HG03064 (cell line): ENCODE measurements around the gene ZBTB44.
A peak's percentile ranks its signal among the peaks of the same experiment; 100 is the strongest.
"Not testable (repeated sequence)": the region's sequence is repeated elsewhere in the genome, so short reads cannot be mapped to it uniquely, and the experiment has no call there.

Source experiments
- ATAC-seq: cut with Tn5 transposase; IDR thresholded peaks from one replicate; pipeline ENCODE4 v1.9.1; 2021; ENCODE audit warnings: low read depth; ENCODE audit not compliant: unreplicated experiment

Gene ZBTB44

GRCh38 chr11:130313383-130314183 is 1.1 kb downstream of the ZBTB44 start:
- no peak for ATAC-seq

GRCh38 chr11:130312046-130312445 is 2.7 kb downstream of the ZBTB44 start:
- no peak for ATAC-seq

- no peak for ATAC-seq
These were observed 4.1 kb downstream of the ZBTB44 start for GRCh38 chr11:130310622-130311021.

- ATAC-seq: no peak
These were observed 5.8 kb downstream of the ZBTB44 start for GRCh38 chr11:130308886-130309285.

- no peak for ATAC-seq
These were observed 6.7 kb downstream of the ZBTB44 start for GRCh38 chr11:130308059-130308458.

- no peak for ATAC-seq
These were observed 10.1 kb downstream of the ZBTB44 start for GRCh38 chr11:130304651-130305050.

- ATAC-seq: no peak
These were observed 13.7 kb downstream of the ZBTB44 start for GRCh38 chr11:130301002-130301401.

GRCh38 chr11:130300567-130300966 is 14.2 kb downstream of the ZBTB44 start:
- peak; percentile 43 for ATAC-seq

- no peak for ATAC-seq
These were observed 14.7 kb downstream of the ZBTB44 start for GRCh38 chr11:130299978-130300377.

- no peak for ATAC-seq
These were observed 19.1 kb downstream of the ZBTB44 start for GRCh38 chr11:130295657-130296056.

GRCh38 chr11:130282111-130282510 is 32.6 kb downstream of the ZBTB44 start:
- ATAC-seq: no peak

GRCh38 chr11:130281341-130281740 is 33.4 kb downstream of the ZBTB44 start:
- not testable (repeated sequence) for ATAC-seq

GRCh38 chr11:130279989-130280388 is 34.7 kb downstream of the ZBTB44 start:
- no peak for ATAC-seq

GRCh38 chr11:130278745-130279144 is 36.0 kb downstream of the ZBTB44 start:
- ATAC-seq: no peak

GRCh38 chr11:130278151-130278550 is 36.6 kb downstream of the ZBTB44 start:
- peak; percentile 83 for ATAC-seq

- ATAC-seq: no peak
These were observed 42.4 kb downstream of the ZBTB44 start for GRCh38 chr11:130272336-130272735.

GRCh38 chr11:130269326-130269943 is 45.3 kb downstream of the ZBTB44 start:
- peak; percentile 58 for ATAC-seq

GRCh38 chr11:130263351-130263750 is 51.4 kb downstream of the ZBTB44 start:
- no peak for ATAC-seq

- no peak for ATAC-seq
These were observed 52.3 kb downstream of the ZBTB44 start for GRCh38 chr11:130262424-130262823.

GRCh38 chr11:130261571-130261970 is 53.1 kb downstream of the ZBTB44 start:
- ATAC-seq: no peak

- no peak for ATAC-seq
These were observed 54.0 kb downstream of the ZBTB44 start for GRCh38 chr11:130260742-130261141.

- ATAC-seq: no peak
These were observed 54.6 kb downstream of the ZBTB44 start for GRCh38 chr11:130260080-130260627.
